Mammary epithelial cell (primary cell): ENCODE measurements around the gene GRIA3.

Experiments used
- CTCF ChIP-seq, 2 donors: IDR thresholded peaks in 1 of 2; conservative IDR thresholded peaks in 1 of 2; 2 replicates each; pipeline ENCODE4 v1.5.1; 2011 to 2012; ENCODE audit warnings: inconsistent platforms in 2 of 2, low read length in 2 of 2, mild to moderate bottlenecking in 2 of 2, control low read depth in 1 of 2, low read depth in 1 of 2; ENCODE audit not compliant: insufficient read depth in 1 of 2; ENCODE audit errors: extremely low read depth in 1 of 2
- EZH2 ChIP-seq: IDR thresholded peaks from 2 replicates; pipeline ENCODE4 v1.6.1; 2012; ENCODE audit warnings: low read length, inconsistent platforms, borderline replicate concordance

GRCh38 chrX:123392921-123393320, 208.8 kb downstream of the GRIA3 start:
- TF ChIP-seq CTCF (conservative IDR thresholded peaks at IDR 0.05 in 1 of 2, IDR thresholded peaks at IDR 0.05 in 1 of 2; ENCODE audit: extremely low read depth in 1 of 2, insufficient read depth in 1 of 2, low read depth in 1 of 2, low read length in 2 of 2) (no peak), EZH2 (no peak)
